ENCODE results near the gene MTA1.

DNA sequence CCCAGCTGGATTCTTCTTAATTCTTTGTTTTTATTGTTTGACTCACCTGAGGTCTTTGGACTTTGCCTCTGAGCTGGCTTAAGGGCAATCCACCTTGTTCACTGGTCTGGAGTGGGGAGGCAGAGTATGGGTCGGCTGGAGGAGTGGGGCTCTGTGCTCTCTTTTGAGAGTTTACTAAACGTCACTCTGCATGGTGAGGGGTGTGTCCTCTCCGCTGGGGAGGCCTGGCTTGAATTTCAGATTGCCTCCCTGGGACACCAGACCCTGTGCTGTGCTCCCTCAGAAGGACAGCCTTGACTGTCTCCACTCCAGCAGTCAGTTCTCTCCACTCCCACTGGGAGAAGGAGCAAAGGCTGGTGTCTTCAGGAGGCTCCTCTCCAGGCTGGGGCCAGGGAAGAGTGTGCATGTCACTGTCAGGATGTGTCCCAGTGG is 1.9 kb upstream of the MTA1 start:
- TF ChIP-seq, protein P1, sequence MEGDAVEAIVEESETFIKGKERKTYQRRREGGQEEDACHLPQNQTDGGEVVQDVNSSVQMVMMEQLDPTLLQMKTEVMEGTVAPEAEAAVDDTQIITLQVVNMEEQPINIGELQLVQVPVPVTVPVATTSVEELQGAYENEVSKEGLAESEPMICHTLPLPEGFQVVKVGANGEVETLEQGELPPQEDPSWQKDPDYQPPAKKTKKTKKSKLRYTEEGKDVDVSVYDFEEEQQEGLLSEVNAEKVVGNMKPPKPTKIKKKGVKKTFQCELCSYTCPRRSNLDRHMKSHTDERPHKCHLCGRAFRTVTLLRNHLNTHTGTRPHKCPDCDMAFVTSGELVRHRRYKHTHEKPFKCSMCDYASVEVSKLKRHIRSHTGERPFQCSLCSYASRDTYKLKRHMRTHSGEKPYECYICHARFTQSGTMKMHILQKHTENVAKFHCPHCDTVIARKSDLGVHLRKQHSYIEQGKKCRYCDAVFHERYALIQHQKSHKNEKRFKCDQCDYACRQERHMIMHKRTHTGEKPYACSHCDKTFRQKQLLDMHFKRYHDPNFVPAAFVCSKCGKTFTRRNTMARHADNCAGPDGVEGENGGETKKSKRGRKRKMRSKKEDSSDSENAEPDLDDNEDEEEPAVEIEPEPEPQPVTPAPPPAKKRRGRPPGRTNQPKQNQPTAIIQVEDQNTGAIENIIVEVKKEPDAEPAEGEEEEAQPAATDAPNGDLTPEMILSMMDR (IDR thresholded peaks at IDR 0.05; ENCODE audit: low read length) = no peak
- TF ChIP-seq EZH2 (optimal IDR thresholded peaks at IDR 0.05; ENCODE audit: low read depth, low read length) = no peak

Measured in MM.1S (cell line).